K562 (cell line): ENCODE data around the gene FN1. TPM values are rescaled to one million over a fixed set of nuclear protein-coding genes. Genes with fewer than 3 reads are reported as not detected.

Source experiments
- ATAC-seq: fragments of 200-7000 bp; cut with Tn5 transposase; 3 replicates; pipeline ENCODE4 v1.9.1; 2020; ENCODE audit warnings: moderate library complexity
- BruUV-seq: library from RNA; stranded (reverse); fragments of 400-500 nt; replicated peaks from 2 replicates; lab custom pipeline; 2021; lab: Mats Ljungman, UMichigan
- CTCF ChIA-PET: fragments of 300-600 bp; formaldehyde crosslinking; extraction: SDS; loops from one replicate; lab custom pipeline; 2021; ENCODE audit warnings: low intra/inter-chr PET ratio; lab: Yijun Ruan, JAX
- POLR2A ChIA-PET: fragments of 300-600, 350-650 bp; sonication (Branson Sonifier 250); formaldehyde crosslinking; extraction: SDS; loops from one replicate; lab custom pipeline; 2021; ENCODE audit warnings: antibody characterized with exemption, inconsistent platforms; lab: Yijun Ruan, JAX
- DNase-seq, 4 experiments: peaks; one replicate each; pipeline versions ENCODE4 v3.0.0 to v3.0.0-alpha.2; 2011 to 2018; ENCODE audit warnings: low spot score in 3 of 4, mixed read lengths in 3 of 4; ENCODE audit errors: extremely low read depth in 1 of 4
- FAIRE-seq: peaks from 2 replicates; lab custom pipeline; 2011; peaks lifted over from hg19 to GRCh38; lab: Jason Lieb, UNC
- H2AFZ ChIP-seq: 2 replicates; pipeline ENCODE4 v1.6.0; 2011; ENCODE audit warnings: low read depth, low read length, control low read depth, inconsistent platforms
- H3K27ac ChIP-seq: fragments of 200-600 bp; 3 replicates; pipeline ENCODE4 v1.8.0; 2011; ENCODE audit warnings: low read depth, mild to moderate bottlenecking, control low read depth, inconsistent platforms, low read length, moderate library complexity, mixed read lengths; ENCODE audit errors: extremely low read depth
- H3K27me3 ChIP-seq, 2 experiments: fragments of 300-600 bp in 1 of 2; 2 replicates in 1 of 2; 3 replicates in 1 of 2; pipeline versions ENCODE4 v1.6.0 to v1.8.0; 2011; ENCODE audit warnings: inconsistent platforms in 2 of 2, low read length in 2 of 2, mild to moderate bottlenecking in 1 of 2, mixed read lengths in 1 of 2, moderate library complexity in 1 of 2; ENCODE audit not compliant: control insufficient read depth in 2 of 2, insufficient read depth in 2 of 2
- H3K36me3 ChIP-seq: fragments of 300-600 bp; 3 replicates; pipeline ENCODE4 v1.8.0; 2011; ENCODE audit warnings: mild to moderate bottlenecking, low read length, inconsistent platforms; ENCODE audit not compliant: control insufficient read depth, insufficient read depth
- H3K4me1 ChIP-seq, 2 experiments: fragments of 200-600 bp in 1 of 2; replicated peaks in 1 of 2; 2 replicates in 1 of 2; 3 replicates in 1 of 2; pipeline versions ENCODE4 v1.5.1 to v1.8.0; 2011; ENCODE audit warnings: inconsistent platforms in 2 of 2, low read length in 2 of 2, mild to moderate bottlenecking in 1 of 2, mixed read lengths in 1 of 2, moderate library complexity in 1 of 2; ENCODE audit not compliant: control insufficient read depth in 2 of 2, insufficient read depth in 2 of 2
- H3K4me2 ChIP-seq: 2 replicates; pipeline ENCODE4 v1.6.1; 2011; ENCODE audit warnings: low read length, control low read depth, inconsistent platforms, mixed read lengths; ENCODE audit not compliant: insufficient read depth
- H3K4me3 ChIP-seq: fragments of 200-600 bp; sonication (generic), shearing (Covaris generic); 2 replicates; pipeline ENCODE4 v1.5.1; 2016; ENCODE audit warnings: control low read depth, inconsistent platforms
- H3K79me2 ChIP-seq: fragments of 200-600 bp; 3 replicates; pipeline ENCODE4 v1.8.0; 2011; ENCODE audit warnings: low read length, inconsistent platforms; ENCODE audit not compliant: control insufficient read depth, insufficient read depth
- H3K9ac ChIP-seq, 2 experiments: 2 replicates each; pipeline versions ENCODE4 v1.6.0 to v1.6.1; 2011; ENCODE audit warnings: low read depth in 2 of 2, low read length in 2 of 2, control low read depth in 1 of 2, inconsistent platforms in 1 of 2, mild to moderate bottlenecking in 1 of 2, mixed read lengths in 1 of 2; ENCODE audit not compliant: insufficient read depth in 1 of 2
- H3K9me1 ChIP-seq: one replicate; pipeline ENCODE4 v1.6.0; 2011; ENCODE audit warnings: inconsistent platforms, mild to moderate bottlenecking, low read length, moderate library complexity; ENCODE audit not compliant: control insufficient read depth, insufficient read depth
- H3K9me3 ChIP-seq: replicated peaks from 2 replicates; pipeline ENCODE4 v1.5.1; 2011; ENCODE audit warnings: low read depth, low read length, inconsistent platforms; ENCODE audit not compliant: control insufficient read depth, insufficient read depth
- H4K20me1 ChIP-seq: replicated peaks from 2 replicates; pipeline ENCODE4 v1.6.1; 2011; ENCODE audit warnings: low read length, inconsistent platforms, mixed read lengths; ENCODE audit not compliant: control insufficient read depth, insufficient read depth
- BRF2 ChIP-seq: IDR thresholded peaks from 3 replicates; pipeline ENCODE4 v1.6.1; 2011; ENCODE audit warnings: borderline replicate concordance, mild to moderate bottlenecking; ENCODE audit not compliant: insufficient read length, insufficient read depth
- HMG20A ChIP-seq: fragments of 450-650 bp; formaldehyde crosslinking; conservative IDR thresholded peaks from 2 replicates; pipeline ENCODE4 v1.4.0; 2020; ENCODE audit warnings: mild to moderate bottlenecking, mixed read lengths
- MED1 ChIP-seq: sonication (generic); formaldehyde crosslinking; IDR thresholded peaks from 2 replicates; pipeline ENCODE4 v1.8.1; 2023; ENCODE audit warnings: missing genetic modification reagents, borderline replicate concordance
- ZNF431 ChIP-seq: sonication (generic); formaldehyde crosslinking; IDR thresholded peaks from 2 replicates; pipeline ENCODE4 v1.8.0; 2022; ENCODE audit warnings: mild to moderate bottlenecking, missing genetic modification reagents
- ZNF445 ChIP-seq: fragments of 250-450 bp; sonication (Bioruptor Pico); IDR thresholded peaks from 2 replicates; pipeline ENCODE4 v1.4.0; 2020; ENCODE audit warnings: low read depth, mild to moderate bottlenecking, moderate library complexity
- ZNF551 ChIP-seq: fragments of 250-450 bp; sonication (Bioruptor Pico); IDR thresholded peaks from 2 replicates; pipeline ENCODE4 v1.5.0; 2021; ENCODE audit warnings: mild to moderate bottlenecking, moderate library complexity
- ZNF589 ChIP-seq: fragments of 200-800 bp; sonication (Bioruptor generic); IDR thresholded peaks from 2 replicates; pipeline ENCODE4 v1.6.1; 2016; ENCODE audit warnings: low read depth, missing genetic modification characterization, missing compliant biosample characterization
- ZNF592 ChIP-seq: fragments of 450-650 bp; IDR thresholded peaks from 2 replicates; pipeline ENCODE4 v1.6.1; 2017; ENCODE audit warnings: antibody characterized with exemption, mild to moderate bottlenecking
- WGBS: fragments of 100-300 bp; shearing (Covaris generic); methylation state at CpG from one replicate; pipeline ENCODE4 v1.1.6; 2016; ENCODE audit warnings: low coverage, mixed read lengths; ENCODE audit not compliant: insufficient coverage; ENCODE audit errors: missing lambda C conversion rate; 5-methylcytosine and 5-hydroxymethylcytosine counted together
- in situ Hi-C: fragments of 300-500 bp; cut with MboI; formaldehyde crosslinking; loops from 4 replicates; pipeline ENCODE4 v1.15.0; 2018; ENCODE audit warnings: inconsistent platforms, mixed read lengths
- intact Hi-C: fragments of 100-400 bp; cut with micrococcal nuclease; formaldehyde crosslinking; loops from 2 replicates; pipeline ENCODE4 v1.14.2; 2022
- polyA plus RNA-seq, 8 experiments: library from polyadenylated mRNA; depleted of rRNA in 4 of 8; stranded (reverse) in 5 of 8; unstranded in 3 of 8; fragments of >200 nt; fragmentation: Nextera tagmentation in 2 of 8; fragmentation: Illumina TruSeq in 1 of 8; extraction: Ambion mirVana in 2 of 8; extraction: Trizol in 1 of 8; gene quantifications; 2 replicates each; pipeline versions ENCODE4 v1.2.1 to v1.2.3, GENCODE V29; 2011 to 2014; ENCODE audit warnings: inconsistent platforms in 1 of 8, missing spikeins in 1 of 8
- total RNA-seq, 7 experiments: library from RNA; depleted of rRNA in 6 of 7; stranded (reverse); fragments of >200 nt in 6 of 7; fragmentation: Illumina TruSeq in 2 of 7; extraction: Trizol in 2 of 7; gene quantifications; 2 replicates each; pipeline versions ENCODE4 v1.2.1 to v1.2.3, GENCODE V29; 2011 to 2021; ENCODE audit warnings: low replicate concordance in 1 of 7

The FN1 gene
- total and polyA plus RNA-seq, 9 of the 15 experiments (the other 6 are each of a cell fraction or from before 2014, with no cell fraction given), result 7.4 to 19.1 (median 11.2) TPM

- TF ChIP-seq ZNF592, result no peak
- TF ChIP-seq ZNF431, result no peak
Measured at GRCh38 chr2:215429424-215429823, 6.4 kb downstream of the FN1 start (continued).

- Histone ChIP-seq H3K4me2 (no peak overlapping the region), H4K20me1 (no peaks in the 10 kb centered on the region), H3K9ac (no peak overlapping the region), H3K79me2 (no peaks in the 10 kb centered on the region), H3K4me3 (no peak overlapping the region), H3K27ac (no peak overlapping the region), H3K9me3 (no peaks in the 10 kb centered on the region; the same call in 1 of the 2 replicates), H3K27me3 (no peaks in the 10 kb centered on the region), H3K4me1 (peaks cover 0 to 2% of the 10 kb centered on the region in 2 experiments; a peak in 1 of 5 replicates), H3K36me3 (no peaks in the 10 kb centered on the region), H2AFZ (no peak overlapping the region), H3K9me1 (no peaks in the 10 kb centered on the region)
- ChIA-PET CTCF (no interaction called here), POLR2A (interaction anchor here (0.6 kb wide), 1 partner anchor 1058 kb away, joined by 4 read pairs; no protein-coding TSS in a partner anchor)
- FAIRE-seq (no peak), DNase-seq (no peak), ATAC-seq (no peak)
- intact Hi-C loops, result no loop called here
- no TSS peak for BruUV-seq
- in situ Hi-C loops, result no loop called here
- TF ChIP-seq ZNF589 (CRISPR knock-in tag) (no peak), ZNF445 (CRISPR knock-in tag) (no peak), ZNF551 (CRISPR knock-in tag) (no peak), BRF2 (no peak), HMG20A (CRISPR knock-in tag) (no peak), MED1 (CRISPR knock-in tag) (no peak)
- 84% methylated on average over 14 of the region's 19 CpGs for WGBS
Measured at GRCh38 chr2:215428060-215428910, 7.6 kb downstream of the FN1 start.
